Cardiac septum (tissue), 1 donor: ENCODE data around the gene DPH1. TPM values are rescaled to one million over a fixed set of nuclear protein-coding genes. Genes with fewer than 3 reads are reported as not detected.

Source experiments
- DNase-seq: peaks from one replicate; pipeline ENCODE4 v3.0.0-alpha.2; 2020; ENCODE audit warnings: low spot score
- intact Hi-C: fragments of 100-400 bp; cut with DNase I; formaldehyde crosslinking; loops from one replicate; pipeline ENCODE4 v1.14.0; 2022
- total RNA-seq: library from RNA; stranded (reverse); fragmentation: NEBNext Ultra II Directional; extraction: Animal tissue kit (Norgen Biotek cat#: 25700); gene quantifications from one replicate; pipeline ENCODE4 v1.2.1, GENCODE V29; 2021
- donor health status: DM: no; HTN: no; CAD: no.

The DPH1 gene
- total RNA-seq, 1 donor from 2014 or later = 28.8 TPM

DNA sequence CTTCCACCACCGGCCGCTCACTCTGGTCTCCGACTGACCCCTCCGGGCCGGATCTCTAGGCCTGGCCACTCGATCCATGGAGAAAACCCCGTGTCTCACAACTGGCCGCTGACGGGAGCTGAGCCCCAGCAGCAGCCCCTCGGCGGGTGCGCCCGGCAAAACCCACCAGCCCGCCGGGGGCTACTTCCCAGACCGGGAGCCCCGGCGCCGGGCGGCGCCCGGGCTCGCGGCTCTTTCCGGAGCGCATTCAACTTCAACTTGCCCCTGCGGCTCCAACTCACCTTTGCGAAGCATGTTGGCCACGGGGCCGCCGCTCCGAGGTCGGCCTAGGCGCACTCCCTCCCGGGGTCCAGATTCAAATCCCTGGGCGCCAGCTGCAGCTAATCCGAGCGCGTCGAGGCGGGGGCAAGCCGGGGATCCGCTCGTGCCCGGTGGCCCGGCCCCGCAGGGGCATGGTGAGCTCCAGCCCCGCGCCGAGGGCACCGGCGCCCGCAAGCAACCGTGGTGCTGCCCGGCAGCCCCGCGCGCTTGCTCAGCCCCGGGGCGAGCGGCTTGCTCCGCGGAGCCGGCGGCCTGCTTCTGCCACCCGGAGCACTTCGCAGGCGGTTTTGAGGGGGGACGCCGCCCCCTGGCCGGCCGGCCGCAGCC, 5.3 kb upstream of the DPH1 start:
- DNase-seq = no peak
- intact Hi-C loops = loop anchor here (5.0 to 10.0 kb wide), 3 partner anchors 292 to 360 kb away; partner anchors contain the start of gene TLCD2

DNA sequence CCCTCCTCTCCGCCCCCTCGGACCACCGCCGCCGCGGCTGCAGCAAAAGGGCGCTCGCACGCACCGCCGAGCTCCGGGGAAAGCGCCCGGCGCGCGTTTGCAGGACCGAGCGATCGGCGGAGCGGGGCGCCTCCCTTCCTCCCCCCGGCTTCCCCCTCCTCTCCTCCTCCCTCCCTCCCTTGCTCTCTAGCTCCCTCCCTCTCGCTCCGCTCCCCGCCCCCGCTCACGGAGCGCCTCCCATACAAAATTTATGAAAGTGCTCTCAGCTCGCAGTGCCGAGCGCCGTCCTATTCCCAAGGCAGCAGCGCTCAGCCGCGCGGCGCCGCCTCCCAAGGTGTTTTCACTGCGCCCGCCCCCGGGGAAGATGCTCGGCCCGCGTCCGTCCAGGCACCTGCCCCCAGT, 4.7 kb upstream of the DPH1 start, which contains the start of gene RTN4RL1:
TSS of gene RTN4RL1 (minus strand) at position 115 of the 402 bp plus-strand sequence. CDS start 469 bp downstream, outside the sequence.
- intact Hi-C loops = loop anchor here (5.0 to 10.0 kb wide), 3 partner anchors 293 to 360 kb away; partner anchors contain the start of gene TLCD2
- DNase-seq = no peak

DNA sequence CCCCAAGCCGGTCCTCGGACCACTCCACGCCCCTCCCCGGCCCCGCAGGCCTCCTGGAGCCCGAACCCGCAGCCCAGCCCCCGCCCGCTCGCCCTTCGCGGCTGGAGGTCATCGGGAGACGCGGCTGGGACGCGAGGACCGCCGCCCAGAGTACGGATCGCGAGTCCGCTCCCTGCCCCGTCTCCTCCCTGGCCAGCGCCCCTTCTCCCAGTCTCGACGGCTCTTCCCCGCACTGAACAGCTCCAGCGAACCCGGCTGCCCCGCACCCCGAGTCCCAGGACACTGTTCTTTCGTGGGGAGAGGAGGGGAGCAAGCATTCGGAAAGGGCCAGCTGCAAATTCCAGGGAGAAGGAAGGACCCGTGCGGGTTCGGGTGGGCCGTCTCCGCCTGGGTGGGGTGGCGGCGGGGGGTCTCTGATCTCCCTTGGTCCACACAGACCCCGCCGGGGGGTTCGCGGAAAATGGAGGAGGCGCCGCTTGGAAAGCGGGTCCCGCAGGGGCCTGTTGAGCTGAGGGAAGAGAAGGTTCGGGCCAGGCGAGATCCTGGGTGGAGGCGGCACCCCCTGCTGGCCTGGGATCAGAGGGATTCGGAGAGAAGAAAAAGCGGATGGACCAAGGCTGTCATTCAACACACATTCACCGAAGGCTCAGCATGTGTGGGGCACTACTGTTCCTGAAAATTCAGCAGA, 4.2 kb upstream of the DPH1 start:
- intact Hi-C loops = loop anchor here (1.0 to 10.0 kb wide), 4 partner anchors 117 to 361 kb away; partner anchors contain the start of gene TLCD2
- DNase-seq = no peak

- DNase-seq = no peak
- intact Hi-C loops = loop anchor here (5.0 to 10.0 kb wide), 3 partner anchors 295 to 363 kb away; partner anchors contain the start of gene TLCD2
Observed at GRCh38 chr17:2027528-2028233, 2.3 kb upstream of the DPH1 start.

DNA sequence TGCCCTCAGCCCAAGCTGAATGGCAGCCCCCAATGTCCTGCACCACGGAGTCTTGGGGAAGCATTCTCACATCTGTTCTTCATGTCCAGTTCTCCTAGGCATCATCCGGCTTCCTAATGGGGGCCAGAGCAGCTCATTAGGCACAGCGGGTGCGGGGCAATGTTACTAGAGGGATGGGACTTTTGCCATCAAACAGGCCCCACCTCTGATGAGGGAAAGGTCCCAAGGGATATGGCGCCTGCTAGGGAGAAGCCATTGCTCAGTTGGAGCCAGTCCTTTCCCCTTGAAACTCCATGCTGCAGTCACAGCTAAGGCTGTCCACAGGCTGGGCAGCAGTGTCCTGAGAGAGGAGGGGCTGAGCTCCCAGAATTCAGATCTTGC, 1.7 kb upstream of the DPH1 start:
- intact Hi-C loops = loop anchor here (5.0 to 10.0 kb wide), 3 partner anchors 296 to 363 kb away; partner anchors contain the start of gene TLCD2

GRCh38 chr17:2028737-2029136, 1.2 kb upstream of the DPH1 start:
- intact Hi-C loops = loop anchor here (5.0 to 10.0 kb wide), 3 partner anchors 296 to 364 kb away; partner anchors contain the start of gene TLCD2
- DNase-seq = no peak

More for the DNA sequence above, 1.7 kb upstream of the DPH1 start:
- DNase-seq = no peak

DNA sequence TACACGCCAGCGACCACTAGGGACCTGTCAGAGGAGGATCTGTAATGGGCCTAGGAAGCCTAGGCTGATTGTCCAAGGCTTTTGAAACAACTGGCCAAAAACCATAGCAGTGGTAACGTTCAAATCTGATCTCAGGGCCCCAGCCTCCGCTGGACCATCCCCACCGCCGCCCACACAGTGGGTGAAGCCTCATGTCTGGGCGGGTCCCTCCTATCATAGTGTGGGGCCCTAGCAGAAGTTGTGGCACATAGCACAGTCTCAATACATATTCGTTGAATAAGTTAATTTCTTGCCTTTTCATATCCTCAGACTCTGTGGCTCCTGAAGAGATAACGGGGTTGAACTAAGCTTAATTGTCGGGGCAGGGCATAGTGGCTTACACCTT, 818 bp downstream of the DPH1 start:
- no peak for DNase-seq
- intact Hi-C loops = no loop called here

GRCh38 chr17:2033153-2033552, 3.2 kb downstream of the DPH1 start:
- intact Hi-C loops = no loop called here
- DNase-seq = no peak

GRCh38 chr17:2034157-2034556, 4.2 kb downstream of the DPH1 start:
- DNase-seq = no peak
- intact Hi-C loops = no loop called here

DNA sequence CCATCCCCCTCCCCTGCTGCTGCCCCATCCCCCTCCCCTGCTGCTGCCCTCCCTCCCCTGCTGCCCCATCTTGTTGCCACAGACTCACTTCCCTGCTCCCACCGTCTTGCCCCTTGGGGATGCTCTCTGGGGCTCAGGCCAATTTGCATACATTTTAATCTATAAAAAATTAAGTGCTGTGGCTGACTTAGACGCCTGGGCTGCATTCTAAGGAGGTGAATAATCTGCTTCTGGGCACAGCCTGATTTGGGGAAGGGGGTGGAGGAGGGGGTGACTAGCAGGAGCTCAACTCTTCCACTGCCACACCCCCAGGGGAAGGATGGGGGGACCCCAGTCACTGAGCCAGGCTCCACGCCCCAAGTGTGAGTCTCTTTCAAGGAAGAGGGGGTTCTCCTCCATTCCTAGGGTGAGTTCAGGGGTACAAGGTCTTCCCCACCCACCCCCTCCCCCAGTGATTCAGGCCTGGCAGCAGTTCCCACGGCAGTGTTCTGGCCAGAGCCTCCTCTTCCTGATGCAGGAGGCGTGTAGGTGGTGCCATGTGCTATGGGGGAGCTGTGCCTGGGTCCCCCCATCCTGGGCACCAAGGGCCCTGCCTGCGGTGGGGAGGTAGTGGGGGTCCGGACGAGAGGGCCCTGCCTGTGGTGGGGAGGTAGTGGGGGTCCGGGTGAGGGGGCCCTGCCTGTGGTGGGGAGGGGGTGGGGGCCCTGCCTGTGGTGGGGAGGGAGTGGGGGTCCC, 5.0 kb downstream of the DPH1 start:
- DNase-seq = no peak
- intact Hi-C loops = no loop called here

- no peak for DNase-seq
- intact Hi-C loops = no loop called here
Observed at GRCh38 chr17:2035541-2036488, 5.9 kb downstream of the DPH1 start.

DNA sequence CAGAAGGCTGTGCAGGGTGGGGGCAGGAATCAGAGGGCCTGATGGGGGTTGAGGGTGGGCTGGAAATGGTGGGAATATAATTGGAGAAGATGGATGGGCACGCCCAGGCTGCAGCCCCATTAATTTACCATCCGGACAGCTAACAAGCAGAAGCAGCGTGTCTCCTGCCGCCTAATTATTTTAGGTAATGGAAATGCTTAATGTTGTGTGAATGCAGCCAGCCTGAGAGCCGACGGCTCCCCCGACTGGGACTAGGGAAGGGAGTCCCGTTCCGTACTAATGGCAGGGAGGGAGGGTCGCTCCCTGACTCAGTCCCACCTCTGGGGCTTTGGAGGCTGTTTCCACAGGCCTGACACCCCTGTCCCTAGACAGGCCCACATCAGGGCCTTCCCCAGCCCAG, 7.2 kb downstream of the DPH1 start:
- intact Hi-C loops = no loop called here
- no peak for DNase-seq

- DNase-seq = no peak
- intact Hi-C loops = loop anchor here (5.0 kb wide), 1 partner anchor 318 kb away; the partner anchor contains the start of gene WDR81
Observed at GRCh38 chr17:2040219-2040827, 10.4 kb downstream of the DPH1 start.

GRCh38 chr17:2040942-2041560, 11.1 kb downstream of the DPH1 start:
- intact Hi-C loops = loop anchor here (5.0 kb wide), 1 partner anchor 319 kb away; the partner anchor contains the start of gene WDR81
- DNase-seq = no peak

- peak; percentile 97 for DNase-seq
- intact Hi-C loops = loop anchor here (5.0 kb wide), 1 partner anchor 319 kb away; the partner anchor contains the start of gene WDR81
Observed at GRCh38 chr17:2041561-2042389, 11.8 kb downstream of the DPH1 start, which contains the start of gene OVCA2. OVCA2 (plus strand) TSS chr17:2042022; CDS start chr17:2042048, 26 bp downstream.

DNA sequence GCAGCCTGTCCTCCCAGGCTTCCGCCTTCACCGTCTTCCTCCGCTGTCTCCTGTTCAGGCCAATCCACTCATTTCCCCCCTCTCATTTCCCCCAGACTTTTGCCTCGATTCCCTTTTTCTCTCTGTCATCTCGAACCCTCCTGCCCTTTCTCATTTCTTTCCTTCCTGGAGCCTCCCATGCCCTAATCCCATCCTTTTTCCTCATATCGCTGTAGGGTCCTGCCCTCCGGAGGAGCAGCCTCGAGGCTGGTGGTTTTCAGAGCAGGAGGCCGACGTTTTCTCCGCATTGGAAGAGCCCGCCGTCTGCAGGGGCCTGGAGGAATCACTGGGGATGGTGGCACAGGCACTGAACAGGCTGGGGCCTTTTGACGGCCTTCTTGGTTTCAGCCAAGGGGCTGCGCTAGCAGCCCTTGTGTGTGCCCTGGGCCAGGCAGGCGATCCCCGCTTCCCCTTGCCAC, 12.5 kb downstream of the DPH1 start:
- DNase-seq = no peak
- intact Hi-C loops = loop anchor here (5.0 kb wide), 1 partner anchor 320 kb away; the partner anchor contains the start of gene WDR81
